HepG2 (cell line): ENCODE results near the gene SYP. TPM values are rescaled to one million over a fixed set of nuclear protein-coding genes. Genes with fewer than 3 reads are reported as not detected.

ENCODE experiments used
- ARNT2 ChIP-seq: sonication (generic); formaldehyde crosslinking; IDR thresholded peaks from 2 replicates; pipeline ENCODE4 v1.8.0; 2022; ENCODE audit warnings: mild to moderate bottlenecking, low read depth, missing genetic modification reagents, moderate library complexity
- ATRX ChIP-seq: sonication (generic); formaldehyde crosslinking; IDR thresholded peaks from 2 replicates; pipeline ENCODE4 v1.4.0; 2020; ENCODE audit warnings: missing genetic modification reagents, borderline replicate concordance
- CBFB ChIP-seq: sonication (generic); formaldehyde crosslinking; IDR thresholded peaks from 2 replicates; pipeline ENCODE4 v1.4.0; 2020; ENCODE audit warnings: missing genetic modification reagents
- EHMT2 ChIP-seq: fragments of 200-600 bp; sonication (generic); IDR thresholded peaks from 2 replicates; pipeline ENCODE4 v1.7.0; 2017; ENCODE audit warnings: antibody characterized with exemption, low read depth, low read length, borderline replicate concordance
- FOXC1 ChIP-seq: sonication (generic); formaldehyde crosslinking; IDR thresholded peaks from 2 replicates; pipeline ENCODE4 v1.8.0; 2022; ENCODE audit warnings: mild to moderate bottlenecking, missing genetic modification reagents, borderline replicate concordance
- JARID2 ChIP-seq: sonication (generic); formaldehyde crosslinking; IDR thresholded peaks from 2 replicates; pipeline ENCODE4 v1.8.1; 2023; ENCODE audit warnings: missing genetic modification reagents, inconsistent platforms; ENCODE audit not compliant: insufficient replicate concordance
- KLF16 ChIP-seq, 2 experiments: sonication (generic) in 1 of 2; formaldehyde crosslinking in 1 of 2; IDR thresholded peaks; 2 replicates each; pipeline versions ENCODE4 v1.6.1 to v1.8.0; 2016 to 2023; ENCODE audit warnings: missing genetic modification reagents in 2 of 2, missing compliant biosample characterization in 1 of 2
- MTA3 ChIP-seq: sonication (generic); formaldehyde crosslinking; IDR thresholded peaks from 2 replicates; pipeline ENCODE4 v1.4.0; 2020; ENCODE audit warnings: missing genetic modification reagents
- NR2F6 ChIP-seq, 2 experiments: IDR thresholded peaks; 2 replicates each; pipeline ENCODE4 v1.6.1; 2016; ENCODE audit warnings: antibody characterized with exemption in 1 of 2, mild to moderate bottlenecking in 1 of 2
- PAWR ChIP-seq: sonication (generic); formaldehyde crosslinking; IDR thresholded peaks from 2 replicates; pipeline ENCODE4 v1.4.0; 2020; ENCODE audit warnings: missing genetic modification reagents, mild to moderate bottlenecking, borderline replicate concordance
- RNF2 ChIP-seq: fragments of 450-650 bp; conservative IDR thresholded peaks from 2 replicates; pipeline ENCODE4 v1.6.1; 2016; ENCODE audit warnings: low read depth
- TOE1 ChIP-seq: sonication (generic); formaldehyde crosslinking; IDR thresholded peaks from 2 replicates; pipeline ENCODE4 v1.4.0; 2020; ENCODE audit warnings: mild to moderate bottlenecking, missing genetic modification reagents
- XRCC5 ChIP-seq: fragments of 200-400 bp; formaldehyde crosslinking; optimal IDR thresholded peaks from 2 replicates; pipeline ENCODE3; 2017; ENCODE audit warnings: mild to moderate bottlenecking, low read length
- ZBTB7B ChIP-seq: sonication (generic); formaldehyde crosslinking; IDR thresholded peaks from 2 replicates; pipeline ENCODE4 v1.4.0; 2020; ENCODE audit warnings: missing genetic modification reagents
- ZFP41 ChIP-seq: sonication (generic); formaldehyde crosslinking; IDR thresholded peaks from 2 replicates; pipeline ENCODE4 v1.4.0; 2020; ENCODE audit warnings: mild to moderate bottlenecking, missing genetic modification reagents, borderline replicate concordance
- ZNF136 ChIP-seq: sonication (generic); formaldehyde crosslinking; IDR thresholded peaks from 2 replicates; pipeline ENCODE4 v1.8.1; 2022; ENCODE audit warnings: low read depth, mild to moderate bottlenecking, moderate library complexity, missing genetic modification reagents
- ZNF432 ChIP-seq: sonication (generic); formaldehyde crosslinking; IDR thresholded peaks from 2 replicates; pipeline ENCODE4 v1.5.0; 2020; ENCODE audit warnings: missing genetic modification reagents, mild to moderate bottlenecking, borderline replicate concordance
- ZNF557 ChIP-seq: sonication (generic); formaldehyde crosslinking; IDR thresholded peaks from 2 replicates; pipeline ENCODE4 v1.4.0; 2020; ENCODE audit warnings: missing genetic modification reagents
- ZNF761 ChIP-seq: sonication (generic); formaldehyde crosslinking; conservative IDR thresholded peaks from 2 replicates; pipeline ENCODE4 v1.4.0; 2020; ENCODE audit warnings: mild to moderate bottlenecking, missing genetic modification reagents
- ZNF792 ChIP-seq: IDR thresholded peaks from 2 replicates; pipeline ENCODE4 v1.6.1; 2016
- ZSCAN22 ChIP-seq: sonication (generic); formaldehyde crosslinking; IDR thresholded peaks from 2 replicates; pipeline ENCODE4 v1.4.0; 2020; ENCODE audit warnings: mild to moderate bottlenecking, missing genetic modification reagents
- polyA plus RNA-seq, 8 experiments: library from polyadenylated mRNA; depleted of rRNA in 3 of 8; stranded (reverse) in 7 of 8; unstranded in 1 of 8; fragments of >200 nt; fragmentation: Illumina TruSeq in 4 of 8; extraction: Trizol in 4 of 8; gene quantifications; 2 replicates each; pipeline versions ENCODE4 v1.2.1 to v1.2.3, GENCODE V29; 2011 to 2016; ENCODE audit warnings: low read depth in 4 of 8, missing spikeins in 1 of 8, mixed read lengths in 1 of 8; ENCODE audit not compliant: insufficient read depth in 1 of 8
- total RNA-seq, 5 experiments: library from RNA; depleted of rRNA; stranded (reverse); fragments of >200 nt; fragmentation: Illumina TruSeq; extraction: Trizol; gene quantifications; 2 replicates each; pipeline ENCODE4 v1.2.3, GENCODE V29; 2016; ENCODE audit warnings: low read depth in 1 of 5
- TF ChIP-seq, protein P1 (sequence below): sonication (generic); formaldehyde crosslinking; IDR thresholded peaks from 2 replicates; pipeline ENCODE4 v1.8.0; 2022; ENCODE audit warnings: mild to moderate bottlenecking, missing genetic modification reagents; ENCODE audit not compliant: insufficient replicate concordance
- TF ChIP-seq, protein P2 (sequence below): sonication (generic); formaldehyde crosslinking; IDR thresholded peaks from 2 replicates; pipeline ENCODE4 v1.5.1; 2020; ENCODE audit warnings: mild to moderate bottlenecking, missing genetic modification reagents, borderline replicate concordance

The SYP gene
- total and polyA plus RNA-seq, 2 of the 13 experiments (the other 11 are each of a cell fraction or from before 2014, with no cell fraction given) = 2.0 to 2.5 TPM

DNA sequence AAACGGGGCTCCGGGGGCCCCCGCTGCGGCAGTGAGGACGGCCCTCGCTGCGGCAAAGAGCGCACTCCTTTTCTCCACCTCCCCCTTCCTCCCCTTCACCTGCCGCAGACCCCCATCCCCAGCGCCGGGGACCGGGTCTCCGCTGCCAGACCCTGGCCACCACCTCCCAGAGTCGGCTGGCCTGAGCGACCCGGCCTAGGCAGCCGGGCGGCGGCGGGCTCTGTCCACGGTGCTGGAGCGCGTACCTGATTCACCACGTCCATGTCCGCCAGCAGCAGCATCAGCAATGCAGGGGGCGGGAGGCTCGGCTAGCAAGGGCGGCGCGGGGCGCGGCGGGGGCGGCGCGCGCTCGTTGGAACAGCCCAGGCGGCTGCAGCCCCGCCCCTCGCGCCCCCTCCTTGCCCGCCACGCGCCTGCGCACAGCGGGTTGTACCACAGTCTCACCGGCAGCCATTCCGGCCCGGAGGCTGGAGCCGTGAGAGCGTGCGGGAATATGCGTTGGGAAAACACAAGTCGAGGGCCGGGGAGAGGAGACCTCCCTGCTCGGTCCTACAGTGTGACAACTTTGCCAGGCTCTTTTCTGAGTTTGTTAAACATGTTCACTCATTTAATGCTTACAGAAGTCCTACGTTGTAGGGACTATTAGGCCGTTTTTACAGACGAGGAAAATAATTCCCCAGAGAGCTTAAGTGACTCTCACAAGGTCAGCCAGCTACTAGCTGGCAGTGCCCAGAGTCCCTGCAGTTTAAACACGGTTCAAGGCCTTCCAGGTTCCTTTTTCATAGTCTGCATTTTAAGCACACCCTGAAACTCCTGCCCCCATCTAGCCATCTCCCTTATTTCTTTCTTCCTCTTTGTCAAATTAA is at the start of gene SYP (continued):
- TF ChIP-seq PAWR (CRISPR knock-in tag) (no peak), XRCC5 (peak; percentile 90), MTA3 (CRISPR knock-in tag) (no peak), KLF16 (CRISPR knock-in tag; IDR thresholded peaks at IDR 0.05) (peak in 1 of 2 experiments; percentile 93; a peak in 2 of 4 replicates), TOE1 (CRISPR knock-in tag) (no peak), ZSCAN22 (CRISPR knock-in tag) (no peak), CBFB (CRISPR knock-in tag) (peak; percentile 44; the same call in 1 of the 2 replicates), EHMT2 (no peak), ZNF557 (no peak), ZBTB7B (CRISPR knock-in tag) (no peak), ZNF432 (CRISPR knock-in tag) (no peak), FOXC1 (CRISPR knock-in tag) (peak; percentile 64; the same call in 1 of the 2 replicates), ZFP41 (CRISPR knock-in tag) (no peak), ARNT2 (CRISPR knock-in tag) (peak; percentile 87), NR2F6 (IDR thresholded peaks at IDR 0.05) (no peak), NR2F6 (CRISPR knock-in tag; IDR thresholded peaks at IDR 0.05) (no peak; the same call in 1 of the 2 replicates), ATRX (CRISPR knock-in tag) (no peak), JARID2 (no peak), ZNF136 (CRISPR knock-in tag) (no peak), RNF2 (0 out of 2 replicates have a peak, but pooled peaks have one; percentile 41), ZNF792 (CRISPR knock-in tag) (peak; percentile 88; the same call in 1 of the 2 replicates), ZNF761 (CRISPR knock-in tag) (peak; percentile 73)
- TF ChIP-seq, protein P1, sequence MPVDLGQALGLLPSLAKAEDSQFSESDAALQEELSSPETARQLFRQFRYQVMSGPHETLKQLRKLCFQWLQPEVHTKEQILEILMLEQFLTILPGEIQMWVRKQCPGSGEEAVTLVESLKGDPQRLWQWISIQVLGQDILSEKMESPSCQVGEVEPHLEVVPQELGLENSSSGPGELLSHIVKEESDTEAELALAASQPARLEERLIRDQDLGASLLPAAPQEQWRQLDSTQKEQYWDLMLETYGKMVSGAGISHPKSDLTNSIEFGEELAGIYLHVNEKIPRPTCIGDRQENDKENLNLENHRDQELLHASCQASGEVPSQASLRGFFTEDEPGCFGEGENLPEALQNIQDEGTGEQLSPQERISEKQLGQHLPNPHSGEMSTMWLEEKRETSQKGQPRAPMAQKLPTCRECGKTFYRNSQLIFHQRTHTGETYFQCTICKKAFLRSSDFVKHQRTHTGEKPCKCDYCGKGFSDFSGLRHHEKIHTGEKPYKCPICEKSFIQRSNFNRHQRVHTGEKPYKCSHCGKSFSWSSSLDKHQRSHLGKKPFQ (CRISPR knock-in tag) = peak; percentile 23
- TF ChIP-seq, protein P2, sequence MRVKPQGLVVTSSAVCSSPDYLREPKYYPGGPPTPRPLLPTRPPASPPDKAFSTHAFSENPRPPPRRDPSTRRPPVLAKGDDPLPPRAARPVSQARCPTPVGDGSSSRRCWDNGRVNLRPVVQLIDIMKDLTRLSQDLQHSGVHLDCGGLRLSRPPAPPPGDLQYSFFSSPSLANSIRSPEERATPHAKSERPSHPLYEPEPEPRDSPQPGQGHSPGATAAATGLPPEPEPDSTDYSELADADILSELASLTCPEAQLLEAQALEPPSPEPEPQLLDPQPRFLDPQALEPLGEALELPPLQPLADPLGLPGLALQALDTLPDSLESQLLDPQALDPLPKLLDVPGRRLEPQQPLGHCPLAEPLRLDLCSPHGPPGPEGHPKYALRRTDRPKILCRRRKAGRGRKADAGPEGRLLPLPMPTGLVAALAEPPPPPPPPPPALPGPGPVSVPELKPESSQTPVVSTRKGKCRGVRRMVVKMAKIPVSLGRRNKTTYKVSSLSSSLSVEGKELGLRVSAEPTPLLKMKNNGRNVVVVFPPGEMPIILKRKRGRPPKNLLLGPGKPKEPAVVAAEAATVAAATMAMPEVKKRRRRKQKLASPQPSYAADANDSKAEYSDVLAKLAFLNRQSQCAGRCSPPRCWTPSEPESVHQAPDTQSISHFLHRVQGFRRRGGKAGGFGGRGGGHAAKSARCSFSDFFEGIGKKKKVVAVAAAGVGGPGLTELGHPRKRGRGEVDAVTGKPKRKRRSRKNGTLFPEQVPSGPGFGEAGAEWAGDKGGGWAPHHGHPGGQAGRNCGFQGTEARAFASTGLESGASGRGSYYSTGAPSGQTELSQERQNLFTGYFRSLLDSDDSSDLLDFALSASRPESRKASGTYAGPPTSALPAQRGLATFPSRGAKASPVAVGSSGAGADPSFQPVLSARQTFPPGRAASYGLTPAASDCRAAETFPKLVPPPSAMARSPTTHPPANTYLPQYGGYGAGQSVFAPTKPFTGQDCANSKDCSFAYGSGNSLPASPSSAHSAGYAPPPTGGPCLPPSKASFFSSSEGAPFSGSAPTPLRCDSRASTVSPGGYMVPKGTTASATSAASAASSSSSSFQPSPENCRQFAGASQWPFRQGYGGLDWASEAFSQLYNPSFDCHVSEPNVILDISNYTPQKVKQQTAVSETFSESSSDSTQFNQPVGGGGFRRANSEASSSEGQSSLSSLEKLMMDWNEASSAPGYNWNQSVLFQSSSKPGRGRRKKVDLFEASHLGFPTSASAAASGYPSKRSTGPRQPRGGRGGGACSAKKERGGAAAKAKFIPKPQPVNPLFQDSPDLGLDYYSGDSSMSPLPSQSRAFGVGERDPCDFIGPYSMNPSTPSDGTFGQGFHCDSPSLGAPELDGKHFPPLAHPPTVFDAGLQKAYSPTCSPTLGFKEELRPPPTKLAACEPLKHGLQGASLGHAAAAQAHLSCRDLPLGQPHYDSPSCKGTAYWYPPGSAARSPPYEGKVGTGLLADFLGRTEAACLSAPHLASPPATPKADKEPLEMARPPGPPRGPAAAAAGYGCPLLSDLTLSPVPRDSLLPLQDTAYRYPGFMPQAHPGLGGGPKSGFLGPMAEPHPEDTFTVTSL (CRISPR knock-in tag) = no peak
